ENCODE data around the gene HNRNPL.
"Not testable (repeated sequence)": the region's sequence is repeated elsewhere in the genome, so short reads cannot be mapped to it uniquely, and the experiment has no call there.

HNRNPL gene

DNA sequence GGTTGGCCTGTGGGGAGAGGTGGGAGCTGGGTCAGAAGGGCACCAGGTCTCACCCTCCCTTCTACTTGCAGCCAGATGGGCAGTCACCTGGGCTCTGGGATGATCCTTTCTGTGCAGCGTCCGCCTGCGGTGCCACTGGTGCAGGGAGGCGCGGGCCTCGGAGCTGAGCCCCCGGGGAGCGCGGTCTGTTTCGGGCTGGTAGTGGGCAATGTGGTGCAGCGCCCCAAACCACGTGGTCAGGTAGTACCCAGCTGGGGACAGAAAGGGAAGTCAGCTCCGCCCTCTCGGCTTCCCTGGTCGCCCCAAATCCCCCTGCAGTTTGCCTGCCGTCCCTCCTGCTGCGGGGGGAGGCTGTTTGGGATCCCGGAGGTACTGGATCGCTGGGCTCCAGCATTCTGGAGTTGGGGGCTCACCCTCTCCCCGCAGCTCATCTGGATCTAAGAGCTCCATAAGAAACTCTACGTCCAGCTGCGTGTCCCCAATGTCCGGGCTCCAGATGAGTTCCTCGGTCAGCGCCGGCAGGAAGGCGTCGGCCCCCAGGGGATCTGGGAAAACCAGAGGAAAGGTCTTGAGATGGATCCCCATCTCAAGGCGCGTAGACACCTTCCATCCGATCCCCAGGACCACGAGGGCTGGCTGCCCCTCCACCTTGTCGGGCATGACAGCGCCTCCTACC lies 19.5 kb upstream of the HNRNPL start:
- no peak for DNase-seq

DNA sequence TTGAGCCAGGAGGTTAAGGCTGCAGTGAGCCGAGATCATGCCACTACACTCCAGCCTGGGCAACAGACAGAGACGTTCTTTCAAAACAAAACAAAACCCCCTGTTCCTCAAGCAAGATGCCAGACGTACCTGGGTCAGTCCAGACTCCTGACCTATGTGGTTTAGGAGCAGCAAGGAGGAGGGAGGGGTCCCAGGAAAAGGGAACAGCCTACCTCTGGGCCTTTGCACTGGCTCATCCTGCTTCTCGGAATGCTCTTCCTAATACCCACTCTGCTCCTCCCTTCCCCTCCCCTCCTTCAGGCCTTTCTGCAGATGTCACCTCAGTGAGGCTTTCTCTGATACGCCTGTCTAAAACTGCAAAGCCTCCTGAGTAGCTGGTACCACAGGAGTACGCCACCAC lies 18.8 kb upstream of the HNRNPL start:
- no peak for DNase-seq

DNA sequence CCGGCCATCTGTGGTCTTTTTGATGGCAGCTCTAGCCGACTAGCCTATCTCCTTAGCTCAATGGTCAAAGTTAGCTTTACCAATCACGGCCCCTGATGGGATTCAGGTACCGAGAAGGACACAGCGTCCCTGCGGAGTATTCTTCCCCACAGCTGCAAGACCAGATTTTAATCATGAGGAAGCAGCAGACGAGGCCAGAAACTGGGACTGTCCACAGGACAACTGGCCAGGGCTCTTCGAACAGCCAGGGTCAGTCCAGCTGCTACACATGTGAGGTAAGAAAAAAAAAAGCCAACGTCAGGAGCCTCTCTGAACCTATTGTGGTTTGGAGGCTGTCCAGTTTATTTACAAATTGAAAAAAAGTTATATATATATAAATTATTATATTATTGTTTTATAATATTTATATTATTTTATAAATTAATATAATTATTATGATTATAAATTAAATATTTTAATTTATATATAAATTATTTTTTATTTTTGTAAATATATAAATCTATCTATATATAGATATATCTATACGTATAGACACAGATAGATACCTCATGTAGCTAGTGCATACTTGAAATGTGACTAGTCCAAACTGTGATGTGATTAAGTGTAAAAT lies 17.5 kb upstream of the HNRNPL start:
- DNase-seq, result no peak

DNA sequence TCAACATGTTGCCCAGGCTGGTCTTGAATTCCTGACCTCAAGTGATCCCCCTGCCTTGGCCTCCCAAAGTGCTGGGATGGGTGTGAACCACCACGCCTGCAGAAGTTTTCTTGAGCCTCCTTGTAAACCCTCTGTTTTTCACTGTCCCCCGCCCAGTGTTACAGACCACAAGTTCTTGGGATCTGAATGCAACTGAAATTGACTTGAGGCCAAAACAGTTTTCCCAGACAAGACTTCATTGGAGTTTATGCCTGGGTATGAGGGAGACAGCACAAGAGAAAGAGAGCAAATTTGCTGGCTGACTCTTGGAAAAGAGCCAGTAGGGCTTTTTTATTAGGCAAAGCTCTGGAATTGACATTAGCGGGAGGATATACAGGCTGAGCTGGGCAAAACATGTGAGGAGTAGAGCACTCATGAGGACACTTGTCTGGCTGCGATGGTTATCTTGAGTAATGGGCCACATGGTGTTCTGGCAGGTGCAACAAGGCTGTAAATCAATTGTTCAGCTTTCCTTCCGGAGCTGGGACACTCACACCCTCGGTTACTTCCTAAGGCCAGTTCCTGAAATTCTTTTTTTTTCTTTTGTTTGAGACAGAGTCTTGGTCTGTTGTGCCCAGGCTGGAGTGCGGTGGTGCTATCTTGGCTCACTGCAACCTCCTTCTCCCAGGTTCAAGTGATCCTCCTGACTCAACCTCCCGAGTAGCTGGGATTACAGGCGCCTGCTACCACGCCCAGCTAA lies 12.7 kb upstream of the HNRNPL start:
- DNase-seq, result peak; percentile 73

DNA sequence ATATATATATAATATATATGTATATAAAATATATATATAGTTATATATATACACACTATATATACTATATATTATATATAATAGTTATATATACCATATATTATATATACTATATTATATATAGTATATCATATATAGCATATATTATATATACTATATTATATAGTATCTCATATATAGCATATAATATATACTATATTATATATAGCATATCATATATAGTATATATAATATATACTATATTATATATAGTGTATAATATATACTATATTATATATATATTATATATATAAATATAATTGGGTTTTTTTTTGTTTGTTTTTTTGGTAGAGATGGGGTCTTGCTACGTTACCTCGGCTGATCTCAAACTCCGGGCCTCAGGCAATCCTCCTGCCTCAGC lies 11.6 kb upstream of the HNRNPL start:
- no peak for DNase-seq

DNA sequence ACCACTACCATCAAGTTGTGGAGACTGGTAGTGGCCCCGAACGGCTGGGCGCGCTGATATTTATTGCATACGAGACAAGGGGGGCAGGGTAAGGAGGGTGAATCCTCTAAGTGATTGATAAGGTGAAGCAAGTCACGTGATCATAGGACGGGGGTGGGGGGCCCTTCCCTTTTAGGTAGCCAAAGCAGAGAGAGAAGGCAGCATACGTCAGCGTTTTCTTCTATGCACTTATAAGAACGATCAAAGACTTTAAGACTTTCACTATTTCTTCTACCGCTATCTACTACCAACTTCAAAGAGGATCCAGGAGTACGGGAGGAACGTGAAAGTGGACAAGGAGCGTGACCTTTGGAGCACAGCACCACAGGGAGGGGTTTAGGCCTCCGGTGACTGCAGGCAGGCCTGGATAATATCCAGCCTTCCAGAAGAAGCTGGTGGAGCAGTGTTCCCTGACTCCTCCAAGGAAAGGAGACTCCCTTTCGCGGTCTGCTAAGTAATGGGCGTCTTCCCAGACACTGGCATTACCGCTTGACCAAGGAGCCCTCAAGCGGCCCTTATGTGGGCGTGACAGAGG lies 9.9 kb upstream of the HNRNPL start:
- DNase-seq, result not testable (repeated sequence)

DNA sequence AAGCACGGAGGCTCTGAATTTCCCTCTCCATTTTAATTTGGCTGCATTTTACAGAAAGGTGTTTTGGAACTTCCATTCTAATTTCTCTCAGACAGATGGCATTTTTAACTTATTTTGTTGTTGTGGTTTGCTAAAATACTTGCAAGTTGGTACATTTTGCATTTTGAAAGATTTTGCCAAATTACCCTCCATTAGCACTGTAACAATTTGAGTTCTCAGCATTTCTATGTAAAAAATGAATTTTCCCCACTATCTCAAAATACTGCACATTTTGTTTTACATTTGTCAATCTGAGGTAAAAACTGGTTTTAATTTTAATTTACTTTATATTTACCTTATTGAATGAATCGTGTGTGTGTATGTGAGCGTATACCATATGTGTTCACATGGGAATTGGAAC lies 7.0 kb upstream of the HNRNPL start:
- no peak for DNase-seq

DNA sequence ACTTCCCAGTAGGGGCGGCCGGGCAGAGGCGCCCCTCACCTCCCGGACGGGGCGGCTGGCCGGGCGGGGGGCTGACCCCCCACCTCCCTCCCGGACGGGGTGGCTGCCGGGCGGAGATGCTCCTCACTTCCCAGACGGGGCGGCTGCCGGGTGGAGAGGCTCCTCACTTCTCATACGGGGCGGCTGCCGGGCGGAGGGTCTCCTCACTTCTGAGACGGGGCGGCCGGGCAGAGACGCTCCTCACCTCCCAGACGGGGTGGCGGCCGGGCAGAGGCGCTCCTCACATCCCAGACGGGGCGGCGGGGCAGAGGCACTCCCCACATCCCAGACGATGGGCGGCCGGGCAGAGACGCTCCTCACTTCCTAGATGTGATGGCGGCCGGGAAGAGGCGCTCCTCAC lies 6.0 kb upstream of the HNRNPL start:
- DNase-seq, result not testable (repeated sequence)

DNA sequence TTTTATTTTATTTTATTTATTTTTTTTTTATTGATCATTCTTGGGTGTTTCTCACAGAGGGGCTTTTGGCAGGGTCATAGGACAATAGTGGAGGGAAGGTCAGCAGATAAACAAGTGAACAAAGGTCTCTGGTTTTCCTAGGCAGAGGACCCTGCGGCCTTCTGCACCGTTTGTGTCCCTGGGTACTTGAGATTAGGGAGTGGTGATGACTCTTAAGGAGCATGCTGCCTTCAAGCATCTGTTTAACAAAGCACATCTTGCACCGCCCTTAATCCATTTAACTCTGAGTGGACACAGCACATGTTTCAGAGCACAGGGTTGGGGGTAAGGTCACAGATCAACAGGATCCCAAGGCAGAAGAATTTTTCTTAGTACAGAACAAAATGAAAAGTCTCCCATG lies 5.2 kb upstream of the HNRNPL start:
- not testable (repeated sequence) for DNase-seq

DNA sequence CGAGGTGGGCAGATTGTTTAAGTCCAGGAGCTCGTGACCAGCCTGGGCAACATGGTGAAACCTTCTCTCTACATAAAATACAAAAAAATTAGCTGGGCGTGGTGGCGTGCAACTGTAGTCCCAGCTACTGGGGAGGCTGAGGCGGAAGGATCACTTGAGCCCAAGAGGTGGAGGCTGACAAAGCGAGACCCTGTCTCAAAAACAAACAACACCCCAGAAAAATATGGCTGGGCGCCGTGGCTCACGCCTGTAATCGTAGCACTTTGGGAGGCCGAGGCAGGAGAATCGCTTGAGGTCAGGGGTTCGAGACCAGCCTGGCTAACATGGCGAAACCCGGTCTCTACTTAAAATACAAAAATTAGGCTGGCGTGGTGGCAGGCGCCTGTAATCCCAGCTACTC lies 3.4 kb upstream of the HNRNPL start:
- DNase-seq, result no peak

DNA sequence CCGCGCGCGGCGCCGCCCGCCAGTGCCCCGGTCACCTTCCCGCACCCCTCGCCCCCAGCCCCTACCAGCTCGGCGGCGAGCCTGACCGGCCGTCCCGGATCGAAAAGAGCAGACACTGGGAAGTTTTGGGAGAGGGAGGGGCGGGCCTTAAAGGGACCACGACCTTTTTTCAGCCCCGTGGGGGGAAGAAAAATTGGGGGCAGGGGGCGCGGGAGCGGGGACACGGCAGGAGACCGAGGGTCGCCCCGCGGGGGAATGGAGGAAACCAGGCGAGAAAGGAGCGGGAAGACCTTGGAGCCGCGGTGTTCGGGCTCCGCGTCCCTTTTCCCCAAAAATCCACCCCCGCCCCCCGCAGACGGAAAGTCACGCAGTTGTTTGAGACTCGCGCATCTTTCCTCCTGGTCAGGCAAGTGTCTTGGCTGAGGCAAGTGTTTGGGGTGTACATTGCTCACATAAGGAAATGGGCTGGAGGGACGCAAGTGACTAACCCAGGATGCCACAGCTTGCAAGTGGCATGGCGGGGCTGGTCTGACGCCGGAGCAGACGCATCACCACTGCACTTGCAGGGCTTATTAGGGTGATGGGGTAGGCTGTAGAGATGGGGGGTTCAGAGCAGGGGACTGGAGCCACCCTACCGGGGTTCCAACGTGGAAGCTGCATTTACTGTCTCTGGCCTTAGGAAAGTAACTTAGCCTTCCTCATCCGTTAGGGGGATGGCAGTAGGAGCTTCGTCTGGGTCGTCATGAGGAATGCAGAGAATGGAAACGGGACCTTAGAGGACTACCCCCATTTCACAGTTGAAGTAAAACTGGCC lies 2.7 kb upstream of the HNRNPL start:
- DNase-seq, result peak; percentile 68

DNA sequence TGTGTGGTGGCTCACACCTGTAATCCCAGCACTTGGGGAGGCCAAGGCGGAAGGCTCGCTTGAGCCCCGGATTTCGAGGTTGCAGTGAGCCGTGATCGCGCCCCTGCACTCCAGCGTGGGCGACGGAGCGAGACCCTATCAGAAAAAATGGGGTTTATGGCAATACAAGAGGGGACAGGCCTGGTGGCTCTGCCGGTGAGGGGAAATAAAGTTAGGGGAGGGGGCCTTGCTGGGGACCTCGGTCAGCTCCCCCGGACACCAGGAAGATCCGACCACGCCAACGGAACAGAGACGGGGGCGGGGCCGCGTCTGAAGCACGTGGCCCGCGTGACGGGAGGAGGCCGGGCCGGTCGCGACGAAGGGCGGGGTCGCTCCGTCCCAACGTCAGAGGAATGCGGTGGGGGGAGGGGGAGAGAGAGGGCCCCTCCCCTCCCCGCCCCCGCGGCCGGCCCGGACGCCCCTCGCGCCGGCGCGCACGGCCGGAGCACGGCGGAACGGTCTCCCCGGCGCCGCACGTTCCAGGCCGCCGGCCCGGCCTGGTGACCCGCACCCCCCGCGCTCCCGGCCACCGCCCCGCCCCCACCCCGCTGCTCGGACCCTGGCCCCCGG lies 1.9 kb upstream of the HNRNPL start:
- DNase-seq, result peak; percentile 95

DNA sequence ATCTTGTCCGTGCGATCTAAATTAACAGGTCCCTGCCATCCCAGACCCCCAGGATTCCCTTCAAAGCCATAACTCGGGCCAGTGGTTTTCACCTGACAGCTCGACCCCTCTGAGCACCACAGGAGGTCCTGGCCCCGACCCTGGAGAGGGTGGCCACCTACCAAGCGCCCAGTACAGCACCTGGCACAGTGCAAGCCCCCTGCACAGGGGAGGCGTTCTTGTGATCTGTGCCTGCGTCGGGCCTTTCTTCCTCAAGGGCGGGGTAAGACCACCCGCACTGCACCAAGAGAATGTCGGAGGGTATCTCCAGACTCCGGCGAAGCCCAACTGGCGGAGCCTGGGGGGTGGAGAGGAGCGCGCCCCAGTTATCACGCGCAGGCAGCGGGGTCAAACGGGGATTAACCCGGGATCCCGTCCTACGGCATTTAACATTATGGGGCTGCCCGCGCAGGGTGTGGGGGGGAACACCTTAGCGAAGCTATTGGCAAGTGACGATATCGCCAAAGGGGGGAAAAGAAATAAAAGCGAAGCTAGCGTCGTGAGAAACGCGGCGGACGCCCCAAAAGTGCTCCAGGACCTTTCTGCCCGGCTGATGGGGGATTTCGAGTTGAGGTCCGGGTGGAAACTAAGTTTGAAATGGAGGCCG lies 1.3 kb upstream of the HNRNPL start:
- DNase-seq, result peak; percentile 72

DNA sequence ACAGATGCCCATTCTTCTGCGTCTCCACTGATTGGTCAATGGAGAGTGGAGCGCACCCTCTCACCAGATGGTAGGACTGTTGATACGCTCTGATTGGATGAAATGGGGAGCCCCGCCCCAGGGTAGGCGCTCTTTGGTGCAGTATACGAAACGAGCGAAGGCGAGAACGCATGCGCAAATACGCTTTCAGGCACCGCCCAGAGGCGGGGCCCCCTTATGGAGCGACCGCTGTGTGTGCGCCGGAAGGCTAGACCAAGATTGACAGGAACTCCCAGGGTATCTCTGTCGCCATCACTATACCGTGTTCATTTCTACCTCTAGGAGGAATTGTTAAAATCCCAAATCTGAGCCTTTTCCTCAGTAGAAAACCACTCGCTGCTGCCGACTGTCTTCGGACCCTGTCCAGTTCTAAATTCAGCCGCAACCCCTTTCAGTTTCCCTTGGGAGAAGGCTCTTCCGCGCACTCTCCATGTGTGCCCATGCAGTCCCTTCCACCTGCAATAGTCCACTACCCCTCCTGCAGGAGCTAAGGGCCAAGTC lies 720 bp upstream of the HNRNPL start:
- DNase-seq, result peak; percentile 99

DNA sequence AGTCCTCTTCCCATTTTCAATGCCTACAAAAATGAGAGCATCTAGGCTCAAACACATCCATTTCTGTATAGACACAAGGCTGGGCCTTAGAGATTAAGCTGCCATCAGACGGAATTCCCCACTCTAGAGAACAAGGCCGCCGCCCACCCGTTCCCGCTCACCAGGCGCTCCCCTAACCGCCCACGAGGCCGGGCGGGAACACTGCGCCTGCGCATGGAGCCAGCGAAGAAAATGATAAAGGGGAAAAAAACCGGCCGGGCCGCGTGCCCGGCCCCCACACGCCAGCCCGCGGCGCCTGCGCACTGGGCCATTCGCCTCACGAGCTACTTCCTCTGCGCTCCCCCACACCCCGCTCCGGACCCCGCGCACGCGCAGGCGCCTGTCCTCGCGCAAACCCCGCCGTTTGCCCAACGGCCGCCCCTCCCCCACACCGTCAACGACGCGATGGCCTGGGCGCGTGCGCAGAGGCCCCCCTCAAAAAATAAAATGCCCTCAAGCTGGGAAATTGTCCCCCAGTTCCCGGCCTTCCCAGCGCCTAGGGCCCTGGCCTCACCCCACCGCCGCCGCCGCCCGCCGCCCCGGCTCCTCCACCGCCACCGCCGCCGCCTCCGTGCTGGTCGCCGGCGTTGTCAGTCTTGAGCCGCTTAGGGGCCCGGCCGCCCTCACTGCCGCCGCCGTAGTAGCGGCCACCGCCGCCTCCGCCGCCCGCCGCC lies 483 bp downstream of the HNRNPL start:
- peak; percentile 99 for DNase-seq

DNA sequence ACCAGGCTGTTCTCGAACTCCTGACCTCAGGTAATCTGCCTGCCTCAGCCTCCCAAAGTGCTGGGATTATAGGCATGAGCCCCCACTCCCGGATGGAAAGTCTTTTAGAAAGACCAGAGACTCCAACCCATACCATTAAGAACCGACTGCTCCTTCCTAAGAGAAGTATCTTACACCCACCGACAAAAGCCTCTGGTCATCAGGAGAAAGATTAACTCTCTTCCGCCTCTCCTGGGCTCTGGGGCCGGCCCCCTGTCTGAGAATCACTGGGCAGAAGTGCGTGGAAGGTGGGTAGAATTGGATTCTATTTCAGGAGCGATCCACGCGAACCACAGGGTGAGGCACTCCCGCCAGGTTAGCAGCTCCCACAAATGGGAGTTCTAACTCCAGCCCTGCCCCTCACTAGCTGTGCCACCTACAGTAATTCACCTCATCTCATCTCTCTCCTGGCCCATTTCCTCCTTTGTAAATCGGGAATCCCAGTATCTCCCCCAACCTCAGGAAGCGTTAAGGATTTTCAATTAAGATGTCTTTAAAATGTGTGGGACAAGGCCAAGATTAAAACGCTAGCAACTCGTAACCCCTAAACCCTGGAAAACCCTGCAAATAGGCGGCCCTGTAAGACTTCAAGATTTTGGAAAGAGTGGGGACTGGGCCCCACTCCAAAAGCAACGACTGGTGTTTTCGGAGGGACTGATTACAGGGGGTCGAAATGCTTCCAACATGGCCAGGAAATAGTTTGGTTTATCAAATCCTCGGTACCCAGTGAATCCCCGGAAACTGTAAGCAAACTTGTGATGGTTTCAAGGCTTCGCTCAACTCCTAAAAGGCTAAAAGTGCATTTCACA lies 1.3 kb downstream of the HNRNPL start:
- no peak for DNase-seq

DNA sequence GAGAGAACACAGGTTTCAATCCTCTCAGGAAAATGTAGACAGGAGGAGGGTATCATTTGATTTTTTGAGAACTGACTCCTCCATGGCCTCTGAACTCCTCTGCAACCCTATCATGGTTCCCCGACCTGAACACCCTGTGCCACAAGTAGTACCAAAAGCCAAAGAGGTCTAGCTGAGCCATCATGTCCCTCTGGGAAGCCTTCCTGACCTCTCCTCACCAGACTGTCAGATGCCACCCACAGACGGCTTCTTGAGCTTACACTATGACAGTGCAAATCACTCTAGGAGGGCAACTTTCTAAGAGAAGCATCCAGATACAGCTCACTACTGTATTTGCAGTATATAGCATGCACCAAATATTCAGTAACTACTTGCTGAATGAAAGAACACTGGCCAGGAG lies 3.7 kb downstream of the HNRNPL start:
- no peak for DNase-seq

DNA sequence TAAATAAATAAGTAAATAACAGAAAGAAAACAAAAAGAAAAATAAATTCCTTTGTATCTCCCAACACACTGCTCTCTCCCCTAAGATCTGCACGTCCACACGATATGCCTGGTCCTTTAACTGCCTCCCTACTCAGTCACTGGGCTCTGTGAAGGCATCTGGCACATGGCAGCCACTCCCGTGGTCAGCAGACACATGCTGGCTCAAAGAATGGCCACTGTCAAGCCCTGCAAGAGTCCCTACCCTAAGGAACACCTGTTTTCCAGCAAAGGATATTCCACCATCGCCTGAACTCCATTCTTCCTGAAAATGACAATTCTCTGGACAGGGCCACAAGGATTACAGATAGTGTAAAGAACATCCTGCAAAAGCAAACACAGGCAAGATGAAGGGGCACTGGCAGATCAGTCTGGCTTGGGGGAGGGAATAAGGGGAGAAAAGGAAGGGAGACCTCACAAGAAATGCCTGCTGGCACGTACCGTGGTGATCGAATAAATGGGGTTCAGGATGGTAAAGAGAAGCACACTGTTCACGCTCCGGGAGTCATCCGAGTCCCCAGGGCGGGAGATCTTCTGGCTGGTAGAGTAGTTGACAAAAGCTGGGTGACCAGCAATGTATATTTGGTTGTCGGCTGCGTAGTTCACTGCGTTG lies 4.3 kb downstream of the HNRNPL start:
- no peak for DNase-seq

DNA sequence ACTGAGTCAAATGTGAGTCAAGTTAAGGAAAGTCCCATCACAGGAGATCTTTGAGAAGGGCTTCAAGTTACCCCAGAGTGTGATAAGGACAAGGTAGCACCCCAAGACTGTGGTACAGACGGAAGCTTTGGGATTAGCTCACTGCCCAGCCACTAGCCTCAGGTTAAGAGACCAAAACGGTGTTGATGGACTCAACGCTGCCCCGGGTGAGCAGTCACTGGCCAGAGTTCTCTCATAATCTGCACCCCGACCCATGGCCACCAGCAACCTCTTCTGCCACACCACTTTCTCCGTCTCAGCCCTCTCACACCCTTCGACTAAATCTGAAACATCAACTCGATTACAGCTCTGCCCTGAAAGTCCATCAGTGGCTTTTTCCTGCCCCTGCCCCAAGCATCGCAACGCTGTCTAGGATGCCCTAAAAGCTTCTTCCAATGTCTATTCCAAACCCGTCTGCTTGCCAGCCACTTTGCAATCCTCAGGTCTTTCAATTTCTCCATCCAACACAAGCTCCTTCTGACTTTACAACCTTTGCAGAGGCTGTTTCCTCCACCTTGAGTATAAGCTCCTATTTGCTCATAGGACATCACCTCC lies 5.6 kb downstream of the HNRNPL start:
- no peak for DNase-seq

Data from right forelimb (tissue), 1 donor.